ENCODE results near the gene SNAPC1. TPM values are rescaled to one million over a fixed set of nuclear protein-coding genes. Genes with fewer than 3 reads are reported as not detected.

Gene SNAPC1
- total RNA-seq, 2 donors from 2014 or later, result 6.2 to 9.5 TPM

GRCh38 chr14:61802010-61802568 lies 39.9 kb downstream of the SNAPC1 start:
- no peak for TF ChIP-seq CTCF (IDR thresholded peaks at IDR 0.05)
- H3K36me3 ChIP-seq, result no peaks in the 10 kb centered on the region

GRCh38 chr14:61803755-61804154 lies 41.5 kb downstream of the SNAPC1 start:
- Histone ChIP-seq H3K36me3 (no peaks in the 10 kb centered on the region), H3K27ac (no peak overlapping the region), H3K4me1 (no peaks in the 10 kb centered on the region), H3K9me3 (no peaks in the 10 kb centered on the region), H3K27me3 (no peaks in the 10 kb centered on the region), H3K4me3 (no peak overlapping the region)
- DNase-seq (ENCODE audit: low spot score), result no peak
- TF ChIP-seq CTCF (IDR thresholded peaks at IDR 0.05), result no peak

More at GRCh38 chr14:61802010-61802568, 39.9 kb downstream of the SNAPC1 start:
- Histone ChIP-seq H3K9me3 (no peaks in the 10 kb centered on the region), H3K4me3 (no peak overlapping the region), H3K27me3 (no peaks in the 10 kb centered on the region), H3K27ac (no peak overlapping the region), H3K4me1 (no peaks in the 10 kb centered on the region)
- no peak for DNase-seq (ENCODE audit: low spot score)

- H3K27me3 ChIP-seq, result no peaks in the 10 kb centered on the region
- no peaks in the 10 kb centered on the region for H3K36me3 ChIP-seq
- TF ChIP-seq CTCF (IDR thresholded peaks at IDR 0.05), result no peak
- no peak for DNase-seq (ENCODE audit: low spot score)
- no peaks in the 10 kb centered on the region for H3K9me3 ChIP-seq
- H3K4me3 ChIP-seq, result no peak overlapping the region
- no peaks in the 10 kb centered on the region for H3K4me1 ChIP-seq
- H3K27ac ChIP-seq, result no peak overlapping the region
These were observed 43.2 kb downstream of the SNAPC1 start for GRCh38 chr14:61805451-61805850.

- no peak for DNase-seq (ENCODE audit: low spot score)
- H3K4me3 ChIP-seq, result peak overlapping the region; percentile 45 to 52
- no peaks in the 10 kb centered on the region for H3K36me3 ChIP-seq
- TF ChIP-seq CTCF (IDR thresholded peaks at IDR 0.05), result no peak
- H3K27ac ChIP-seq, result no peak overlapping the region
- peaks cover 0 to 7% of the 10 kb centered on the region in 2 donors for H3K4me1 ChIP-seq
- H3K9me3 ChIP-seq, result no peaks in the 10 kb centered on the region
- no peaks in the 10 kb centered on the region for H3K27me3 ChIP-seq
These were observed 49.7 kb downstream of the SNAPC1 start for GRCh38 chr14:61811882-61812346.

- Histone ChIP-seq H3K27ac (no peak within 1 kb of the TSS), H3K4me3 (peak within 1 kb of the TSS; percentile 45 to 52), H3K4me1 (peaks cover 0 to 7% of the 10 kb centered on the region in 2 donors), H3K27me3 (no peaks in the 10 kb centered on the region), H3K9me3 (peaks cover 0 to 5% of the 10 kb centered on the region in 2 donors), H3K36me3 (no peaks in the 10 kb centered on the region)
- TF ChIP-seq CTCF (IDR thresholded peaks at IDR 0.05), result no peak
- no peak for DNase-seq (ENCODE audit: low spot score)
These were observed 50.3 kb downstream of the SNAPC1 start, which contains the start of gene SYT16 for GRCh38 chr14:61812347-61813095. SYT16 (plus strand) TSS chr14:61812703.
